ENCODE measurements around the gene C16orf78.
"Not testable (repeated sequence)": the region's sequence is repeated elsewhere in the genome, so short reads cannot be mapped to it uniquely, and the experiment has no call there.

The C16orf78 gene

GRCh38 chr16:49354101-49354500 is 19.5 kb upstream of the C16orf78 start:
- no peak for DNase-seq (ENCODE audit: low read depth)
- no peak overlapping the region for H3K4me3 ChIP-seq (ENCODE audit: low read length)
- TF ChIP-seq CTCF (IDR thresholded peaks at IDR 0.05; ENCODE audit: insufficient read depth, low read depth, low read length, missing control alignments), result no peak

GRCh38 chr16:49354991-49355390 is 18.6 kb upstream of the C16orf78 start:
- H3K4me3 ChIP-seq (ENCODE audit: low read length), result no peak overlapping the region
- TF ChIP-seq CTCF (IDR thresholded peaks at IDR 0.05; ENCODE audit: insufficient read depth, low read depth, low read length, missing control alignments), result no peak
- DNase-seq (ENCODE audit: low read depth), result no peak

- DNase-seq (ENCODE audit: low read depth), result no peak
- no peak for TF ChIP-seq CTCF (IDR thresholded peaks at IDR 0.05; ENCODE audit: insufficient read depth, low read depth, low read length, missing control alignments)
- no peak overlapping the region for H3K4me3 ChIP-seq (ENCODE audit: low read length)
These were observed 17.5 kb upstream of the C16orf78 start for GRCh38 chr16:49355933-49356665.

GRCh38 chr16:49356728-49357488 is 16.7 kb upstream of the C16orf78 start:
- TF ChIP-seq CTCF (IDR thresholded peaks at IDR 0.05; ENCODE audit: insufficient read depth, low read depth, low read length, missing control alignments), result no peak
- H3K4me3 ChIP-seq (ENCODE audit: low read length), result no peak overlapping the region
- no peak for DNase-seq (ENCODE audit: low read depth)

GRCh38 chr16:49359591-49359990 is 14.0 kb upstream of the C16orf78 start:
- no peak for TF ChIP-seq CTCF (IDR thresholded peaks at IDR 0.05; ENCODE audit: insufficient read depth, low read depth, low read length, missing control alignments)
- DNase-seq (ENCODE audit: low read depth), result no peak
- no peak overlapping the region for H3K4me3 ChIP-seq (ENCODE audit: low read length)

- not testable (repeated sequence) for DNase-seq (ENCODE audit: low read depth); H3K4me3 ChIP-seq (ENCODE audit: low read length)
These were observed 11.9 kb upstream of the C16orf78 start for GRCh38 chr16:49361731-49362130.

- no peak for TF ChIP-seq CTCF (IDR thresholded peaks at IDR 0.05; ENCODE audit: insufficient read depth, low read depth, low read length, missing control alignments)
- DNase-seq (ENCODE audit: low read depth), result no peak
- no peak overlapping the region for H3K4me3 ChIP-seq (ENCODE audit: low read length)
These were observed 11.4 kb upstream of the C16orf78 start for GRCh38 chr16:49362230-49362629.

All from epithelial cell of esophagus (primary cell).